HEK293 (cell line): ENCODE data around the gene KCNE3.

Source experiments
- CTCF ChIA-PET: fragments of 350-600 bp; formaldehyde crosslinking; extraction: SDS; loops from one replicate; lab custom pipeline; 2021; ENCODE audit warnings: antibody characterized with exemption; lab: Yijun Ruan, JAX
- POLR2A ChIA-PET: fragments of 300-600 bp; formaldehyde crosslinking; extraction: SDS; loops from one replicate; lab custom pipeline; 2020; ENCODE audit warnings: antibody characterized with exemption, inconsistent platforms; lab: Yijun Ruan, JAX
- H3K27ac ChIP-seq: fragments of 200-500 bp; sonication (Bioruptor generic); 2 replicates; pipeline ENCODE4 v1.5.1; 2014; ENCODE audit warnings: low read depth, low read length, control low read depth, inconsistent platforms; ENCODE audit errors: extremely low read depth
- H3K36me3 ChIP-seq, 2 experiments: fragments of 200-500 bp in 1 of 2; sonication (Bioruptor generic) in 1 of 2; 1 replicate in 1 of 2; 2 replicates in 1 of 2; pipeline ENCODE4 v1.5.1; 2014 to 2017; ENCODE audit warnings: inconsistent platforms in 2 of 2, low read length in 2 of 2; ENCODE audit not compliant: control insufficient read depth in 2 of 2, insufficient read depth in 1 of 2
- H3K4me1 ChIP-seq: fragments of 200-500 bp; sonication (Bioruptor generic); 2 replicates; pipeline ENCODE4 v1.5.1; 2014; ENCODE audit warnings: mild to moderate bottlenecking, low read length, inconsistent platforms; ENCODE audit not compliant: control insufficient read depth, insufficient read depth
- H3K4me3 ChIP-seq: 2 replicates; pipeline ENCODE4 v1.5.1; 2011; ENCODE audit warnings: low read depth, mild to moderate bottlenecking, control low read depth, low read length, moderate library complexity
- H3K9me3 ChIP-seq: fragments of 200-500 bp; sonication (Bioruptor generic); 2 replicates; pipeline ENCODE4 v1.5.1; 2014; ENCODE audit warnings: low read depth, low read length, inconsistent platforms; ENCODE audit not compliant: control insufficient read depth, insufficient read depth
- GFI1B ChIP-seq: fragments of 450-650 bp; formaldehyde crosslinking; IDR thresholded peaks from 2 replicates; pipeline ENCODE4 v1.5.1; 2016; ENCODE audit warnings: missing biosample characterization, missing genetic modification characterization
- GLIS2 ChIP-seq: fragments of 450-650 bp; formaldehyde crosslinking; IDR thresholded peaks from 2 replicates; pipeline ENCODE4 v1.5.1; 2016; ENCODE audit warnings: missing biosample characterization, missing genetic modification characterization
- KLF10 ChIP-seq: fragments of 450-650 bp; IDR thresholded peaks from 2 replicates; pipeline ENCODE4 v1.5.1; 2018; ENCODE audit warnings: missing biosample characterization, mild to moderate bottlenecking, missing genetic modification characterization
- REPIN1 ChIP-seq: fragments of 450-650 bp; formaldehyde crosslinking; IDR thresholded peaks from 2 replicates; pipeline ENCODE4 v1.5.1; 2017; ENCODE audit warnings: missing biosample characterization, missing genetic modification characterization, low read depth
- SP3 ChIP-seq: fragments of 450-650 bp; formaldehyde crosslinking; IDR thresholded peaks from 2 replicates; pipeline ENCODE4 v1.5.1; 2016; ENCODE audit warnings: missing biosample characterization, missing genetic modification characterization
- ZNF211 ChIP-seq: fragments of 450-650 bp; formaldehyde crosslinking; IDR thresholded peaks from 2 replicates; pipeline ENCODE4 v1.5.1; 2016; ENCODE audit warnings: low read depth, missing biosample characterization, missing genetic modification characterization
- ZNF324 ChIP-seq: fragments of 450-650 bp; formaldehyde crosslinking; IDR thresholded peaks from 2 replicates; pipeline ENCODE4 v1.5.1; 2016; ENCODE audit warnings: missing biosample characterization, missing genetic modification characterization
- ZNF335 ChIP-seq: fragments of 450-650 bp; formaldehyde crosslinking; conservative IDR thresholded peaks from 2 replicates; pipeline ENCODE4 v1.5.1; 2016; ENCODE audit warnings: missing biosample characterization, missing genetic modification characterization
- ZNF404 ChIP-seq: fragments of 450-650 bp; formaldehyde crosslinking; IDR thresholded peaks from 2 replicates; pipeline ENCODE4 v1.5.1; 2017; ENCODE audit warnings: missing biosample characterization, missing genetic modification characterization
- ZNF416 ChIP-seq: fragments of 450-650 bp; formaldehyde crosslinking; IDR thresholded peaks from 2 replicates; pipeline ENCODE4 v1.5.1; 2016; ENCODE audit warnings: missing biosample characterization, missing genetic modification characterization
- ZNF473 ChIP-seq: fragments of 450-650 bp; formaldehyde crosslinking; IDR thresholded peaks from 2 replicates; pipeline ENCODE4 v1.5.1; 2017; ENCODE audit warnings: missing biosample characterization, missing genetic modification characterization
- ZNF544 ChIP-seq: fragments of 450-650 bp; formaldehyde crosslinking; IDR thresholded peaks from 2 replicates; pipeline ENCODE4 v1.5.0; 2017; ENCODE audit warnings: missing biosample characterization, missing genetic modification characterization
- ZNF549 ChIP-seq: fragments of 450-650 bp; IDR thresholded peaks from 2 replicates; pipeline ENCODE4 v1.5.1; 2018; ENCODE audit warnings: missing biosample characterization, missing genetic modification characterization, mild to moderate bottlenecking, inconsistent platforms, moderate library complexity
- ZNF555 ChIP-seq: fragments of 450-650 bp; formaldehyde crosslinking; conservative IDR thresholded peaks from 2 replicates; pipeline ENCODE4 v1.5.1; 2017; ENCODE audit warnings: missing biosample characterization, mild to moderate bottlenecking, missing genetic modification characterization, inconsistent platforms
- ZNF623 ChIP-seq: fragments of 450-650 bp; formaldehyde crosslinking; IDR thresholded peaks from 2 replicates; pipeline ENCODE4 v1.5.1; 2016; ENCODE audit warnings: missing biosample characterization, missing genetic modification characterization
- ZNF664 ChIP-seq: fragments of 450-650 bp; formaldehyde crosslinking; IDR thresholded peaks from 2 replicates; pipeline ENCODE4 v1.5.1; 2016; ENCODE audit warnings: missing biosample characterization, missing genetic modification characterization
- ZNF791 ChIP-seq: fragments of 450-650 bp; formaldehyde crosslinking; IDR thresholded peaks from 2 replicates; pipeline ENCODE4 v1.5.1; 2016; ENCODE audit warnings: missing biosample characterization, missing genetic modification characterization
- ZSCAN16 ChIP-seq: fragments of 450-650 bp; formaldehyde crosslinking; IDR thresholded peaks from 2 replicates; pipeline ENCODE4 v1.5.1; 2016; ENCODE audit warnings: missing biosample characterization, missing genetic modification characterization
- TF ChIP-seq, protein P1 (sequence below): fragments of 450-650 bp; formaldehyde crosslinking; IDR thresholded peaks from 2 replicates; pipeline ENCODE4 v1.5.1; 2016; ENCODE audit warnings: missing biosample characterization, missing genetic modification characterization, borderline replicate concordance
- TF ChIP-seq, protein P2 (sequence below): fragments of 450-650 bp; formaldehyde crosslinking; IDR thresholded peaks from 2 replicates; pipeline ENCODE4 v1.5.1; 2017; ENCODE audit warnings: missing biosample characterization, missing genetic modification characterization
- TF ChIP-seq, protein P3 (sequence below): fragments of 450-650 bp; formaldehyde crosslinking; IDR thresholded peaks from 2 replicates; pipeline ENCODE4 v1.5.1; 2017; ENCODE audit warnings: missing biosample characterization, mild to moderate bottlenecking, missing genetic modification characterization, moderate library complexity
- TF ChIP-seq, protein P4 (sequence below): fragments of 450-650 bp; formaldehyde crosslinking; IDR thresholded peaks from 2 replicates; pipeline ENCODE4 v1.5.1; 2016; ENCODE audit warnings: missing biosample characterization, missing genetic modification characterization, borderline replicate concordance
- TF ChIP-seq, protein P5 (sequence below): fragments of 450-650 bp; formaldehyde crosslinking; IDR thresholded peaks from 2 replicates; pipeline ENCODE4 v1.5.1; 2016; ENCODE audit warnings: missing biosample characterization, missing genetic modification characterization

KCNE3 gene

DNA sequence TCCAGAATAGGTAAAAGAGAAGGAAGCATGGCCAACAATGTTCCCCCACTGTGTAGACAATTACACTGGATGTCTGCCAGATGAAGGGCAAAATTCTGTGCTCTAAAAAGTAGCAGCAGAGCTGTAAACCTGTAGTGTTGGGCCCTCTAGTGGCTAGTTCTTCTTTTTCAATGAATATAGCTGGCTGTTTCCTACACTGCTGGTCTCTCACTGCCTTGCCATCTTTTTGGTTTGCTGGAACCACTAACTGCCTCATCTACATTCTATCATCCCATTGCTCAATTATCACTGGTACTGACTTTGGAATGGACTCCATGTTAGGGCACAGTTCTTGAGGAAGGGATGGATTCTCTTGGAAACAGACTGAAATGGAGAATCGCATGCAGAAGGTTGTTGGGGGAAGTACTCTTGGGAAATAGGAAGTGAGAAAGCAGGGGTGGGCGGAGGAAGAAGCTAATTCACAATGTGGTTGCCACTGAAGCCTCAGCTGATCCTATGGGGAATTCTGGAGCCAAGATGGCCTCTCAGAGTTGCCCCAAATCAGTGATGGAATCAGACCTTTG lies 17.9 kb downstream of the KCNE3 start (continued):
- TF ChIP-seq ZSCAN16: no peak
- TF ChIP-seq, all 188 proteins: peak for 12

DNA sequence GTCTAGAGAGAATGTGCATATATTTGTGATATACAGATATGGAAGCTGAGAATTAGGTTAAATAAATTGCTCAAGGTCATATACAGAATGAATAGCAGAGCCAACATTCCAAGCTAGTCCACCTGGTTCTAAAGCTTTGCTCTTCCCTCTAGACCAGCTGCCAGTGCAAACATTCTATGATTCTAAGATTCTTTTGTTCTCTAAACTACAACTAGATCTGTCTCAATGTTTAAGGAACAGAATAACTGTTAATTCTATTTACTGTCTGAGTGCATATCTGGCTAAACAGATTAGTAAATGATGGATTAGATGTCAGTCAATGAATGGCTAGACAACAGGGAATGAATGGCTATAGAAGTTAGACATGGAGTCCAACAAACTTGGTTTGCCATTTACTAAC lies 19.6 kb downstream of the KCNE3 start:
- Histone ChIP-seq H3K27ac (no peak overlapping the region), H3K9me3 (no peaks in the 10 kb centered on the region), H3K36me3 (no peaks in the 10 kb centered on the region), H3K4me1 (peaks cover 3% of the 10 kb centered on the region; the same call in 1 of the 2 replicates), H3K4me3 (no peak overlapping the region)
- ChIA-PET CTCF (interaction anchor here (0.7 to 13.1 kb wide), 9 partner anchors 10 to 198 kb away, joined by 3 to 221 read pairs (median 4); no protein-coding TSS in a partner anchor), POLR2A (no interaction called here)
- TF ChIP-seq ZNF211 (no peak), KLF10 (tag by site-specific recombination) (no peak), ZNF335 (no peak)
- TF ChIP-seq, protein P1, sequence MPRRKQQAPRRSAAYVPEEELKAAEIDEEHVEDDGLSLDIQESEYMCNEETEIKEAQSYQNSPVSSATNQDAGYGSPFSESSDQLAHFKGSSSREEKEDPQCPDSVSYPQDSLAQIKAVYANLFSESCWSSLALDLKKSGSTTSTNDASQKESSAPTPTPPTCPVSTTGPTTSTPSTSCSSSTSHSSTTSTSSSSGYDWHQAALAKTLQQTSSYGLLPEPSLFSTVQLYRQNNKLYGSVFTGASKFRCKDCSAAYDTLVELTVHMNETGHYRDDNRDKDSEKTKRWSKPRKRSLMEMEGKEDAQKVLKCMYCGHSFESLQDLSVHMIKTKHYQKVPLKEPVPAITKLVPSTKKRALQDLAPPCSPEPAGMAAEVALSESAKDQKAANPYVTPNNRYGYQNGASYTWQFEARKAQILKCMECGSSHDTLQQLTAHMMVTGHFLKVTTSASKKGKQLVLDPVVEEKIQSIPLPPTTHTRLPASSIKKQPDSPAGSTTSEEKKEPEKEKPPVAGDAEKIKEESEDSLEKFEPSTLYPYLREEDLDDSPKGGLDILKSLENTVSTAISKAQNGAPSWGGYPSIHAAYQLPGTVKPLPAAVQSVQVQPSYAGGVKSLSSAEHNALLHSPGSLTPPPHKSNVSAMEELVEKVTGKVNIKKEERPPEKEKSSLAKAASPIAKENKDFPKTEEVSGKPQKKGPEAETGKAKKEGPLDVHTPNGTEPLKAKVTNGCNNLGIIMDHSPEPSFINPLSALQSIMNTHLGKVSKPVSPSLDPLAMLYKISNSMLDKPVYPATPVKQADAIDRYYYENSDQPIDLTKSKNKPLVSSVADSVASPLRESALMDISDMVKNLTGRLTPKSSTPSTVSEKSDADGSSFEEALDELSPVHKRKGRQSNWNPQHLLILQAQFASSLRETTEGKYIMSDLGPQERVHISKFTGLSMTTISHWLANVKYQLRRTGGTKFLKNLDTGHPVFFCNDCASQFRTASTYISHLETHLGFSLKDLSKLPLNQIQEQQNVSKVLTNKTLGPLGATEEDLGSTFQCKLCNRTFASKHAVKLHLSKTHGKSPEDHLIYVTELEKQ: no peak
- TF ChIP-seq, protein P2, sequence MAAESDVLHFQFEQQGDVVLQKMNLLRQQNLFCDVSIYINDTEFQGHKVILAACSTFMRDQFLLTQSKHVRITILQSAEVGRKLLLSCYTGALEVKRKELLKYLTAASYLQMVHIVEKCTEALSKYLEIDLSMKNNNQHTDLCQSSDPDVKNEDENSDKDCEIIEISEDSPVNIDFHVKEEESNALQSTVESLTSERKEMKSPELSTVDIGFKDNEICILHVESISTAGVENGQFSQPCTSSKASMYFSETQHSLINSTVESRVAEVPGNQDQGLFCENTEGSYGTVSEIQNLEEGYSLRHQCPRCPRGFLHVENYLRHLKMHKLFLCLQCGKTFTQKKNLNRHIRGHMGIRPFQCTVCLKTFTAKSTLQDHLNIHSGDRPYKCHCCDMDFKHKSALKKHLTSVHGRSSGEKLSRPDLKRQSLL: no peak

DNA sequence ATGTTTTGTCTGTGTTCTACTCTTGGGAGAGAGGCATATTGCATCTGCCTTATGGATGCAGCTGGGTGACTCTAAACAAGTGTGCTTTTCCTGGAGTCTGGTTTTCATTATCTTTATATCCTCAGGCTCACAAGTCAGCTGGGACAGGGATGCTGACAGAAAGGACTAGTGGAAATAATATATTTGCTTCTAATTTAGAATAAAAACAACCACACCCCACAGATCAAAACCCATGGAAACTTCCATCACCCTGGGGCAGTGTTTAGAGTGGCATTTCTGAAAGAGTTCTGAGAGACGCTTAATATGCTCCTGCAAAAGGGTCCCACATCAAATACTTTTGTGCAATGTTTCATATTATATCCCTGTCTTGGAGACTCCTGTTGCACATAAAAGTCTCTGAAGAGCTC lies 20.8 kb downstream of the KCNE3 start:
- Histone ChIP-seq H3K9me3 (no peaks in the 10 kb centered on the region), H3K27ac (no peak overlapping the region), H3K36me3 (no peaks in the 10 kb centered on the region), H3K4me3 (no peak overlapping the region), H3K4me1 (peaks cover 3% of the 10 kb centered on the region; the same call in 1 of the 2 replicates)
- CTCF ChIA-PET: interaction anchor here (0.7 to 13.1 kb wide), 4 partner anchors 14 to 190 kb away, joined by 3 to 221 read pairs (median 103); no protein-coding TSS in a partner anchor
- POLR2A ChIA-PET: no interaction called here
- TF ChIP-seq KLF10 (tag by site-specific recombination): no peak
- TF ChIP-seq REPIN1 (tag by site-specific recombination): no peak
- TF ChIP-seq ZNF416 (tag by site-specific recombination): no peak
- TF ChIP-seq ZNF623 (tag by site-specific recombination): no peak
- no peak for TF ChIP-seq GFI1B (tag by site-specific recombination)
- TF ChIP-seq ZNF324 (tag by site-specific recombination): no peak
- TF ChIP-seq ZNF791 (tag by site-specific recombination): no peak
- no peak for TF ChIP-seq ZNF544 (tag by site-specific recombination)
- TF ChIP-seq, protein P3, sequence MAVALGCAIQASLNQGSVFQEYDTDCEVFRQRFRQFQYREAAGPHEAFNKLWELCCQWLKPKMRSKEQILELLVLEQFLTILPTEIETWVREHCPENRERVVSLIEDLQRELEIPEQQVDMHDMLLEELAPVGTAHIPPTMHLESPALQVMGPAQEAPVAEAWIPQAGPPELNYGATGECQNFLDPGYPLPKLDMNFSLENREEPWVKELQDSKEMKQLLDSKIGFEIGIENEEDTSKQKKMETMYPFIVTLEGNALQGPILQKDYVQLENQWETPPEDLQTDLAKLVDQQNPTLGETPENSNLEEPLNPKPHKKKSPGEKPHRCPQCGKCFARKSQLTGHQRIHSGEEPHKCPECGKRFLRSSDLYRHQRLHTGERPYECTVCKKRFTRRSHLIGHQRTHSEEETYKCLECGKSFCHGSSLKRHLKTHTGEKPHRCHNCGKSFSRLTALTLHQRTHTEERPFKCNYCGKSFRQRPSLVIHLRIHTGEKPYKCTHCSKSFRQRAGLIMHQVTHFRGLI (tag by site-specific recombination): no peak
- TF ChIP-seq ZNF549 (tag by site-specific recombination): no peak
- TF ChIP-seq, protein P4, sequence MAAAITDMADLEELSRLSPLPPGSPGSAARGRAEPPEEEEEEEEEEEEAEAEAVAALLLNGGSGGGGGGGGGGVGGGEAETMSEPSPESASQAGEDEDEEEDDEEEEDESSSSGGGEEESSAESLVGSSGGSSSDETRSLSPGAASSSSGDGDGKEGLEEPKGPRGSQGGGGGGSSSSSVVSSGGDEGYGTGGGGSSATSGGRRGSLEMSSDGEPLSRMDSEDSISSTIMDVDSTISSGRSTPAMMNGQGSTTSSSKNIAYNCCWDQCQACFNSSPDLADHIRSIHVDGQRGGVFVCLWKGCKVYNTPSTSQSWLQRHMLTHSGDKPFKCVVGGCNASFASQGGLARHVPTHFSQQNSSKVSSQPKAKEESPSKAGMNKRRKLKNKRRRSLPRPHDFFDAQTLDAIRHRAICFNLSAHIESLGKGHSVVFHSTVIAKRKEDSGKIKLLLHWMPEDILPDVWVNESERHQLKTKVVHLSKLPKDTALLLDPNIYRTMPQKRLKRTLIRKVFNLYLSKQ (tag by site-specific recombination): no peak
- no peak for TF ChIP-seq GLIS2 (tag by site-specific recombination)
- no peak for TF ChIP-seq ZNF555 (tag by site-specific recombination)
- no peak for TF ChIP-seq ZNF664 (tag by site-specific recombination)
- TF ChIP-seq, protein P5, sequence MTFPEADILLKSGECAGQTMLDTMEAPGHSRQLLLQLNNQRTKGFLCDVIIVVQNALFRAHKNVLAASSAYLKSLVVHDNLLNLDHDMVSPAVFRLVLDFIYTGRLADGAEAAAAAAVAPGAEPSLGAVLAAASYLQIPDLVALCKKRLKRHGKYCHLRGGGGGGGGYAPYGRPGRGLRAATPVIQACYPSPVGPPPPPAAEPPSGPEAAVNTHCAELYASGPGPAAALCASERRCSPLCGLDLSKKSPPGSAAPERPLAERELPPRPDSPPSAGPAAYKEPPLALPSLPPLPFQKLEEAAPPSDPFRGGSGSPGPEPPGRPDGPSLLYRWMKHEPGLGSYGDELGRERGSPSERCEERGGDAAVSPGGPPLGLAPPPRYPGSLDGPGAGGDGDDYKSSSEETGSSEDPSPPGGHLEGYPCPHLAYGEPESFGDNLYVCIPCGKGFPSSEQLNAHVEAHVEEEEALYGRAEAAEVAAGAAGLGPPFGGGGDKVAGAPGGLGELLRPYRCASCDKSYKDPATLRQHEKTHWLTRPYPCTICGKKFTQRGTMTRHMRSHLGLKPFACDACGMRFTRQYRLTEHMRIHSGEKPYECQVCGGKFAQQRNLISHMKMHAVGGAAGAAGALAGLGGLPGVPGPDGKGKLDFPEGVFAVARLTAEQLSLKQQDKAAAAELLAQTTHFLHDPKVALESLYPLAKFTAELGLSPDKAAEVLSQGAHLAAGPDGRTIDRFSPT: no peak
- no peak for TF ChIP-seq SP3
- TF ChIP-seq ZNF404 (tag by site-specific recombination): no peak
- TF ChIP-seq ZNF473: no peak
